GM21367 (cell line): ENCODE data around the gene MAP3K9.

Source experiments
- ATAC-seq: cut with Tn5 transposase; IDR thresholded peaks from one replicate; pipeline ENCODE4 v1.9.1; 2021; ENCODE audit not compliant: unreplicated experiment

MAP3K9 gene

GRCh38 chr14:70701610-70702009, 107.7 kb downstream of the MAP3K9 start:
- no peak for ATAC-seq

- ATAC-seq = no peak
Observed at GRCh38 chr14:70700955-70701585, 108.2 kb downstream of the MAP3K9 start.

GRCh38 chr14:70699646-70700045, 109.7 kb downstream of the MAP3K9 start:
- ATAC-seq = no peak

GRCh38 chr14:70698288-70698687, 111.0 kb downstream of the MAP3K9 start:
- no peak for ATAC-seq

- ATAC-seq = no peak
Observed at GRCh38 chr14:70697701-70698100, 111.6 kb downstream of the MAP3K9 start.

- no peak for ATAC-seq
Observed at GRCh38 chr14:70696026-70696425, 113.3 kb downstream of the MAP3K9 start.

- no peak for ATAC-seq
Observed at GRCh38 chr14:70692210-70692609, 117.1 kb downstream of the MAP3K9 start.

GRCh38 chr14:70685474-70686197, 123.7 kb downstream of the MAP3K9 start:
- ATAC-seq = no peak

- ATAC-seq = no peak
Observed at GRCh38 chr14:70683983-70684382, 125.3 kb downstream of the MAP3K9 start.

- no peak for ATAC-seq
Observed at GRCh38 chr14:70680748-70681147, 128.6 kb downstream of the MAP3K9 start.

GRCh38 chr14:70677341-70677740, 132.0 kb downstream of the MAP3K9 start:
- ATAC-seq = no peak
